Kasumi-1 (cell line): ENCODE results near the gene UNC5C.

Experiments used
- DNase-seq, 2 experiments: peaks; one replicate each; lab custom pipeline; 2025; lab: John Stamatoyannopoulos, UW

The UNC5C gene

DNA sequence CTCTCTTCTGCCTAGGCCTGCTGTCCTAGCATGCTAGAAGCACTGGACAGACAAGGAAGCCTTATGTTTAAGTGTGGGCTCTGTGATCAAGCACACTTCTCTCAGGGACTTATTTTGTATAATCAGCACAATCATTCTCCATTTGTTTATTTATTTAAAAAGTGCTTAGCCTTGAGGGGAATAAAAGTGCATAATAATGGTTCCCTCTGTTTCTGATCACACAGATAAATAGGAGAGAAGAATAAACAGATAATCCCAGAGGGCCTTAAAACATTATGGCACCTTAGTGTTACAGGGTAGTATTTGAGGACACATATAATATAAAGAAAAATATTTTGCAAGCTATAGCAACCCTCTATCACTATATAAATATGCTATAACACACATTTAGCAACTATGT lies 146.5 kb downstream of the UNC5C start:
- no peak for DNase-seq

DNA sequence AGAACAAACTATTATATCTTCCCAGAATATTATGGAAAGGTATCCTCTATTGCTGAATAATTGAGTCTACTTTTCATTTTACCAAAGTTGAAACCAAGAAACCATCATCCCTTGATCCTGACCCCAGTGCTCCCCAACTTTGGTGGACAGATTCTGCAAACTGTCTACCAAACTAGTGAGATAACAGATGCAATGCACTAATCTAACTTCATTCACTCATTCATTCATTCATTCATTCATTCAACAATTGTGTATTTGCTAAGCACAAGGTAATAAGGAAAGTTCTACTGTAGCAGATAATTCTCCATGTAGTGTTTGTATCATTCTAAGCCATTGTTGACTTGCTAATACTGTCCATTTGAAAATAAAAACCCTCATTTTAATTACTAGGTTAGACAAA lies 150.6 kb downstream of the UNC5C start:
- no peak for DNase-seq

DNA sequence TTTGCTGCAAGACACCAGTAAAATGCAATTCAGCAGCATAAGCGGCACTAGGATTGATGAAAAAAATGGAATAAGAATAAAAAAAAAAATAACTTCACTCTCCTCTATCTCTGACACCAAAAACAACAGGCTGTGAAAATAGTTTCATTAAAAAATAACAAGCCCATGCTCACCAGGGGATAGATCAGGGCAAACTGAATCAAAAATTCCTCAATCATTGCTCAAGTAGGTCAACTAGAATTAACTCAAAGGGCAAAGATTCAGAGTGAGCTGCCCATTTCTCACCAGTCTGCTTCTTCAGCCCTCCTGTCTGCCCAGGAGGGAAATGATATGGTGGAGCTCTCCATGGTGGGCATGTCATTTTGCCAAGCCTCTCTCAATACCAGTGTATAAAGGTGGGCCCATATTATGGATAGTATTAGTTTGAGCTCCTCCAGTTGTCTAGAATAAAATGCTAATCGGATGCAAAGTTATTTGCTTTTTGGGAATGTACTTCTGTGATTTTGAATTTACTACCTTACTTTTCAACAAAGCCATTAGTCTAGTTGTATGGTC lies 153.9 kb downstream of the UNC5C start:
- no peak for DNase-seq

DNA sequence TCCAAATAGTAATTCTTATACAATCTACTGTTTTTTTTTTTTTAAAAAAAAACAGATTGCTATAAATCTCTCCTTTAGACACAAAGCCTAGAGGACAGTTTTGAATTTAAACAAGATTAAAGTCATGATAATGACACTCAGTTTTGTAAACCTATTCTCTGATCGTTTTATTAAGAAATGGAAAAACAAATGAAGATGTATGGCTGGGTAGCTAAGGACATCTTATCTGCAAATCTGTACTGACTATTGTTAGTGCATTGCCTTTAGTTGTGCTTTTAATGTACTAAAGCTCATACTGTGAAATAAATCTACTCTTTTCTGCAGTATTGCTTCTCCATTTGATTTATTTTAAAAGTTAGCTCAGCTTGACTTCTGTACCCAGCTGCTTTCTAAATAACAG lies 155.0 kb downstream of the UNC5C start:
- DNase-seq: no peak

DNA sequence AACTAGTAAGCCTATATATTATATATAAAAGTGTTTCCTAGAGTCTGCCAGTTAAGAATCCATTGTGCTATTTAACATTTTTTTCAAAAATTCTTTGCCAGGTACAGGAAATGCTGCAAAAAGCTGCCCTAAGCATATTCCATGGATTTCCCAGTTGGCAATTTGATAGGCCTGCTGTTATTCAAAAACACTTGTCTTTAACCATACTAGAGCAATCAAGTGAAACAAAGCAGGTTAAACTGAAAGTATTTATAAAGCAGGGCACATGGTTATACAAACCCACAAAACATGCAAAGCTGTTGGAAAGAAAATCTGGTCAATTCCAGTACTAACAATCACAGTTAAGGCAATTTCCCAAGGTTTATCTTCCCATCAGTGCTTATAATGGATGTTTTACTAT lies 159.9 kb downstream of the UNC5C start:
- no peak for DNase-seq

DNA sequence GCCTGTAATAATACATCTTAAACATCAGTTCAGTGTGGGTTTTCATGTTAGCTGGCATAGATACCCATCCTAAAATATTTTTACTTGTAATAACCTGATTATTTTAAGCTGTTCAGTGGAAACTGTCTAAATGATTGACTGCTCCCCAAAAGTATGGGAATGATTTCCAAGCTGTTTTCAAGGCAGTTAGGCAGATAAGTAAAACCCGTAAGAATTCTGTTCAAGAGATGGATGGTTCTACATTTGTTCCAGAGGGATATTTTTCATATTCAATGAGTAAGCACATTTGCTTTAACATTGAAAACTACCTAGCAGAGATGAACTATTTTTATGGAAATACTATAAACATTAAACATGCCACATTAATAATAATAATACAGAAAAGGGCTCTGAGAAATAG lies 161.1 kb downstream of the UNC5C start:
- DNase-seq: no peak

DNA sequence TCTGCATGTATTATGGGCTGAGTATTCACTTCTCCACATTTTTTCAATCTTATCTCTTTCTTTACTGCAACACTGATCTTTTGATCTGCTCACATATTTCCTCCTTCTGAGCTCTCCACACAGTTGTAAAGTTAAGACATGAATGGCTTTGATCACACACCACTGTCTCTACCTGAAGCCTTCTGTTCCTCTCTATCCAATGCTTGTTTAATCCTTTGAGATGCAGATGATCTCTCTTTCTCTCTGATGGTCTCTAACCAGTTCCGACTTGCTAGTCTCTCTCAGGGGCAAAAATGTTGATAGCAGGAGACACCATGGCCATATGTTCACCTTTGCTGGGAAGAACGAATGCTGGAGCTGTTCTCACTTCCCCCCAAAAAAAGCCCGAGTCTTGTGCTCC lies 162.4 kb downstream of the UNC5C start:
- no peak for DNase-seq

DNA sequence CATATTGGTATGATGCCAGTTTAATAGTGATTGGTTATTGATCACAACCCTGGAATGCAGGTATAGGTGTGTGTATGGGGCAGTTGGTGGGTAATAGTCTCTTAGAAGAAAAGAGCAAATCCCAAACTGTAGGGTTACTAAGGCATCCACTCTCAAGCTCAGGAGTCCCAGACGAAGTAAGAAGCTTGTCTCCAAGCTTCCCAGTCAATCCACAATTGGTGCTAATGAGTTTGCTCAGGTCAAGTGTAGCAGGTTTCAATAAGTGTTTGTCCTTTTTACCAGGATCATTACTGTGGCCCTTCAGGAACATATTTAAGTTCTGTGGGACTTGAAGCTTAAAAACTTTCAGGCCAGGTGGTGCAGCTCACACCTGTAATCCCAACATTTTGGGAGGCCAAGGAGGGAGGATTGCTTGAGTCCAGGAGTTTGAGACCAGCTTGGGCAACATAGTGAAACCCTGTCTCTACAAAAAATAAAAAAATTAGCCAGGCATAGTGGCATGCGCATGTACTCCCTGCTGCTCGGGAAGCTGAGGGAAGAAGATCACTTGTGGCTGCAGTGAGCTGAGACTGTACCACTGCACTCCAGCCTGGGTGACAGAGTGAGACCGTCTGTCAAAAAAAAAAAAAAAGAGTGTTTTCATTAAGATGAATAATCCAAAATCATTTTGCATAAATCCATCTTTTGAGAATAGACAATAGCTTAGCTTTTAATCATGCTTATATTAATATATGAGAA lies 166.8 kb downstream of the UNC5C start:
- no peak for DNase-seq

DNA sequence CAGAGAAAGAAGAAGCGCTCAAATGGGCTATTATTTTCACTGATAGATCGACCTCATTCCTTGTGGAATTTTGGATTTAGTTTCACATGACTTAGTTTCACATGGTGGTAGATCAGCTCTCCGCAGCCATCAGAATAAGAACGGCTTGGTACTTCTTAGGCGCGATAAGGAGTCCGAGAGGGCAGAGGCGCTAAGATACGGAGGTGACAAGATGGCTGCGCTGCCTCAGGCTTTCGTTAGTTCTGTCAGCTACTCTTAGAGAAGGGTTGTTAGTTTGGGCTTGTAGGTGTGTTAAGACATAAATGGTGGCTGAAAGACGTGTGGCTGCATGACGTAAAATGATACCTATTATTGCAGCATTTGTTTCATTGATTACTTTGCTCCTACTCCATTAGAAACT lies 169.1 kb downstream of the UNC5C start:
- DNase-seq: no peak

DNA sequence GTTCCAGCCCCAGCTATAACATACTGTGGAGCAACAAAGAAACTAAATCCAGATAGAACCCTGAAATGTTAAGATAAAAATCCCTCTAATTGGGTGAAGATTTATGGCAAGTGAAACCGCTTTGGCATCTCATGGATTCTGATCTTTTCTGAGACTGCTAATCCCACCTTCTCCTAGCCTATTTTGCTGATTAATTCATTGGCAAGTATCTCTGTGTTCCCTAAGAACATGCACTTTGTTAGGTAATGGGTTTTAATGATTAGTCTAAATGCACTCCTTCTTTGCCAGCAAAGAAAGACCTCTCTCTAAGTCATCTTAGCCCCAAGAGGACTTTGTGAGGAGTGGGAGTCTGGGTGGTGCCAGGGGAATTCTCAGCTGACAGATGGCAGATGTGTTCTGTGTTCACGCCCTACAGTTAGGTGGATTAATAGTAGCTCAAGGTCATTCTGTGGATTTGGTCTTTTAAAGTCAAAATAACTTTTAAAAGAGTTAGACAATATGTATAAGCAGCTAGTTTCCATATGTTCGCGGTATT lies 171.3 kb downstream of the UNC5C start:
- DNase-seq: no peak

DNA sequence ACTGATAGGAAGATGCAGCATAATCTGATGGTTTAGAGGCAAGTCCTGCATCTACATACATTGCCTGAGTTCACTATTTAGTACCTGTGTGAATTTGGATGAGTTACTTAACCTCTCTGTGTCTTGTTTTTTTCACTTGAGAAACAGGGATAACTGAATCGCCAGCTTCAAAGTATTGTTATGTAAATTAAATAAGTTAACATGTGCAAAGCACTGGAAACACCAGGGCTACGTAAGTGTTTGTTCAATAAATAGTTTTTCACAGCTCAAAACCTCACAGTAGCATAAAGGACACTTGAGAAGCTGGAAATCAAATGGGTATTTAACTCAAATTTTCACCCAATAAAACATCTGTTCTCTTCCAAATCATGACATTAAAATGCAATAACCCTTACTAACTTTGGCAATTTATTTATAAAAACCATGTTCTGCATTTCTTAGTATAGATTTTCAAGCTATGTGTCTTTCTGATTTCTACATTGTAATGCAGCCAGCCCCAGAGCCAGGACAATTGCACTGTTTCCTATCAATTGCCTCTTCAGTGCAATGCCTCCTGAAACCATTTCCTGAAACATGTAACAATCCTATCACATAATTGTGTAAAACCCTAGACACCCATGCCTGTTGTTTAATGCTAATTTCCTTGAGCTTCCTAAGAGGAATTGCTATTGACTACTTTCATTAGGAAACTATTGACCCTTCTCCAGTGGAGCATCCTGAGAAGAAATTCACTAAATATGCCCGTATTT lies 177.1 kb downstream of the UNC5C start:
- no peak for DNase-seq

DNA sequence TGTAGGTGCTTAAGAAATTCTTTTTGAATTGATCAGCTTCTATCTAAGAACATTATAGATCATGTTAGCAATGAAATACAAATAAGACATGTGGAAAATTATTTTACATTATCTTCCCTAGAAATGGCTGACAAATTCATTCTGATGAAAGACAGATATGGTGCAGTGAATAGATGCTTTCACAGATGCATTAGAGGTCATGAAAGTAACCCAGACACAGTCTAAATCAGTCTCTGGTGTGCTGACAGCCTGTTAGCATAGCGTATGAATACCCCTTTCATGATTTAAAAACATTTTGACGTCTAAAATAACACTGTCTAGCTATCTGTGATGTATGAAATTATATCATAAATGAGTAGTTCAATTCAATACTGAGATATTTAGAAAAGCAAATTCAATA lies 180.9 kb downstream of the UNC5C start:
- DNase-seq: no peak

DNA sequence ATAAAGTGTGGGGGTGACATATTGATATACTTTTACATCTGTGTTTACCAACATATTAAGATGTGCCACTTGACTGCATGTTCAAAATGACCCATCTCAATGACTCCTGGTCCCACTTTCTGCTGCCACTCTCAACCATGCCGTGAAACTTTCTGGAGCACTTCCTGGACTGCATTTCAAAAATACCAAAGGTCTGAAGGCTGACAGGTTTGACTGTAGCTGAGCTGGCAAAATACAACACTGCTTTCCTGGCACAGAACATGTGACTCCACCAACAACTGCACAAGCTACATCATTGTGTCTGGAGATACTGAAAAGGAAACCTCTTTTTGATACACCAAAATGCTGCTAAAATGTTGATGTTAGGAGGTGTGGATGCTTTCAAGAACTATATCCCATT lies 184.8 kb downstream of the UNC5C start:
- DNase-seq: no peak

DNA sequence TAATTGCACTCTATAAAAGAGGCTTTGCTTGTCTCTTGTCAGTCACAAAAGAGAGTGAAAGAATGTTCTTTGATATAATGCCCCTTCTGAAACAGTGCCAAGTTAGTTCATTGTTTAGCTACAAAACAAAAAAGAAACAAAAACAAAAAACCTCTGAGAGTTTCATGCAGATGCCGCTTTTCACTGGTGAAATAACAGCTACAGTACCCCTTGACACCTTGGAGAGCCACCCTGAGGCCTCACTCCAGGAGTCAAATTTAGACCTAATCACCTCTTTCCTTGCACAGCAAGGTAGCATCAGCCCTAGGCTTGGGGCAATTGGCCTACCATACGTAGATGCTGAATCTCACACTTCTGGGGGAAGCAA lies 185.2 kb downstream of the UNC5C start:
- DNase-seq: no peak

DNA sequence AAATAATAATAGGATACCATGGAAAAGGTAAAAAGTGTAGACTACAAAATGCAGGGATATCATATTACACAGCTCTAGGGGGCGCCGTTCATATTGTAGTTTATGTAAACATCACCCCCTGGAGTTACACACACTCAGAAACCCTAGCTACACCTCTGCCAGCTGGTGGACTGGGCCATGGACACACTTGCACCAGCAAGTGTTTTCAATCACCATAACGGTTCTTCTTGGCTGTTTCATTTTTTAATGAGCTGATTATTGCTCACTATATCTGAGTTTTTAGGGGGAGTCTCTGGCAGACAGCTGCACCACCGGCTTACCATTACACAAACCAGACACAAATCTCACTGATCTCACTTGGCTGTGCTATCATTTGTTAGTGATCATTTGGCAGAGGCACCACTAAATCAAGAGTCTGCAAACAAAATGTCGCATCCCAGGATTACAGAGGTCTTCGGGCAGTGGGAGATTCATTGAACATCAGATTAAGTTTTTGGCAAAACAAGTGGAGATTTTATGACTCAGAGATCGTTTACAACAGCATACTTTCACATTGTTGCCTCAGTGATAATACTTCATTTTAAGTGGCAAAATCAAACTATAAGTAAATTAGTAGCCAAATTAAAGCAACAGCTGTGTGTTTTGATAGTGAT lies 185.7 kb downstream of the UNC5C start:
- peak in 1 of 2 experiments; percentile 25 for DNase-seq

DNA sequence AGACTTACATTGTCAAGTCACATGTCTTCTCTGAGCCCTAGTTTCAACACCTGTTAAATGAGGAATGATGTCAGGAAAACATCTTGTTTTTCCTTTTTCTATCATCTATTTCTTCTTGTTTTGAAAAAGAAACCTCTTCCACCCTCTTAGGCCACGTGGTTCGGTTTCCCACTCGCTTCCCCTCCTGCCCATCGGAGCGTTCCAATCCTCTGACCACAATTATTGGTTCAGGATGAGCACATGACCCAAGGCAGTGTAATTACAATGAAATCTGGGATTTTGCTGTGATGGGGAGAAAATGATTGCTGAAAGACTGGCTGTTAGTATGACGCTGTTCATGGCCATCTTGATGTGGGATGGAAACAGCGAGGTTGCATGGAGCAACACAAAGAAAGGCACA lies 186.7 kb downstream of the UNC5C start:
- DNase-seq: no peak

DNA sequence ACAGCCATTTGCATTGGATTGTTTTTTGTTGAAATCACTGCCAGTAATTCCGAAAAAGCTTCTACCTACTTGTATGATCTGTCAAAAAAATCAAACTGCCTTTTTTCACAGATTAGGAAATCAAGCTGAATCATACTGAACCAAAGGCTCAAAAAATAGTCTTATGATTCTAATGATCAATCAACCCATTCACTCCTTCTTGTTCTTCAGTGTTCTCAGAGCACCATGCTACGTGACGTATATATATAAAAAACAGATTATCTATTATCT lies 187.1 kb downstream of the UNC5C start:
- DNase-seq: no peak

DNA sequence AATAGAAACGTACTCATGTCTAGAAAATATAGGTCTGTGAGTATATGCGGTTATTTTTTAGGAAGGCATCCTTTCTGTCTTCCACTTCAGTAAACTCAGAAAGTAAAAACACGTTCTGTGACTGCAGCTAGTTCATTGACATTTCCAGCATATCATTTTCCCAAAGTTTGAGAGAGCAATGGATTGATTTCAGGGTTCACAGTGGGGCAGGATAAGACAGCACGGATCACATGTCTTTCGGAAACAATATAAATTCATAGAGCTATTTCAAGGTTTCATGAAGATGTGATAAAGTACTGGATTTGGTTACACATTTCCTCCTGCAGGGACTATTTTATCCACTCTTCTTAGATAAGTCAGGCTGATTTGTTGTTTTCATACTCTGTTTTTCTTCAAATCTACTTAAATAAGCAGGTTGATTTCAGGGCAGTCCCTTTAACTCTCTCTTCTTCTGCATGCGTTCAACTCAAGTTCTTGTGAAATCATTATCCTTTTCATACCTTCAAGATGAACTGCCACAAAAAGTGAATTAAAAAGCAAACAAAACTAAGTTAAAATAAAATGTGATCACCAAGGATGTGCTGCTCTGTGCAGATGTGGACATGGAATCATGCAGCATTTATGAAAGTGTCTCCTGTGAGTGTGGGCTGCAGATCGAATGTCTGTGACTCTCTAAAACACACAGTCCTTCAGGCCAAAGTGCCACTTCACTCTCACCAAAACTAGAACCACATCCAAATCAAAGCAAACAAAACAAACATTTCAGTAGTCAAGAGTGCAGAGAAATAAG lies 187.7 kb downstream of the UNC5C start:
- DNase-seq: no peak

DNA sequence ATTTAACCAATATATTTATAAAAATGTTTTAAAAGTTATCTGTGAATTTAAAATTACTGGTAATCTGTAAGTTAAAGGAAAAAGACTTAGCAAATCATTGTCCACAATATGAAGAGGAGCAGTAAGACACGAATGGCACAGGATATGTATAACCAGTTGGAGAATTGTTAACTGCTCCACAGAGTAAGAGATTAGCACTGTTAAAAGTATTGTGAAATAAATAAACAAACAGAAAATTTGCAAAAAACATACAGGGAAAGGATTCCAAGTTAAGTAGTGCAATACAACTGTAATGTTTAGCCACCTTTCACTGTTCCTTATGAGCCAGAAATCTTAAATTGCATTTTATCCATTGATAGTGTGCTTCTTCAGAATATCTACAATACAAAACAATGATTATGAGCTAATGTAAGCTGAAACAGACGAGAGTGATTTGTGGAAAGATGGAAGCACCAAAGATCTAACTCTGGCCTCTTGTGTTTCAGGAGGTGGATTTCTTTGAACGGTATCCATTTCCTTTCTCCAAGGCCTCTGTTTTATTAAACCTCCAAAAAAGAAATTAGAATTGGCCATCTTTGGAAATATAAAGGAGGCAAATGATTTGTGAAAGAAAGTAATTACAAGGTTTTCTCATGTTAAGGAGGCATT lies 188.4 kb downstream of the UNC5C start:
- no peak for DNase-seq

DNA sequence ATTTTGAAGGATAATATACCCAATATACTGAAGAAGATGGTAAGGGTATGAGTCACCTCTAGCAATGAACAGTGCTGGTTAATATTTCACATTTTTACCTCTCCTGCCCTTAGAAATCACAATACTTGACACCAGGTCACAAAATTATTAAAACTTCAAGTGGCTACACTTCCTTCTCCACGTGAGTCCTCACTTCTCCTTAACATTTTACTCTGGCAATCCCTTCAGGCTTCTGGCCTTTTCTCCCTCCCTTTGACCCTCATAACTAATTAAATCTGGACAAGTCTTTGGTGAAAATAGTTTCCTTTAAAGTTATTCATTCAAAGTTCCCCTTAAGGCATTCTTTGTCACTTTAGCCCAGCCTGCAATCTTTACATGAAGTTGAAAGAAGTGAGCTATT lies 190.4 kb downstream of the UNC5C start:
- DNase-seq: no peak

DNA sequence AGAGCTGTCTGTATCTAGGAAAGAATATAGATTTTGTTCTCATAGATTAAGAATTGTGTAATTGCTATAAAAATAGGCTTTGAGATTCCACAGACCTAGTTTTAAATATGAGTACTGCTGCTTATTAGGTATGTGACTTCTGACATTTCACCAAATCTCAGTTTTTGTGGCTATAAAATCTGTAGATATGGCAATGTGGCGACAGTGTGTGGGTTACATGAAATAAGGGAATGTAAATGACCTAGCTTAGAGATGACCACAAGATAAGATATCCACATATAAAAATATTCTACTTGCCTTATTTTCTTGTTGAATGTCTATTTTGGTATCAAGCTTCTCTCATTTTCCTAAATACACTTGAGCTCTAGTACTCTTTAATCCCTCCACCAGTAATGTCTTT lies 193.8 kb downstream of the UNC5C start:
- DNase-seq: no peak

DNA sequence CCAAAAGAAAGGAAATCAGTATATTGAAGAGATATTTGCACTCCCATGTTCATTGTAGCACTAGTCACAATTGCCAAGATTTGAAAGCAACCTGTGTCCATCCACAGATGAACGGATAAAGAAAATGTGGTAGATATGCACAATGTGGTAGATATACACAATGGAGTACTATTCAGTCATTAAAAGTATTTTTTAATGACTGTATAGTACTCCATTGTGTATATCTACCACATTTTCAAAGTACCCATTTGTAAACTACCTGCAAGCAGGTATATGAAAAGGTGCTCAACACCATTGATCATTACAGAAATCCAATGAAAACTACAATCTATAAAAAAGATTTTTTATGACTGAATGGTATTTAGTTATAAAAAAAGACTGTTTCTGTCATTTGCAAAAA lies 200.4 kb downstream of the UNC5C start:
- no peak for DNase-seq
